Liver (tissue), 9 donors: Measurements from ENCODE around the gene MALT1. TPM values are rescaled to one million over a fixed set of nuclear protein-coding genes. Genes with fewer than 3 reads are reported as not detected.

Experiments used
- DNase-seq: peaks from one replicate; pipeline ENCODE4 v3.0.0-alpha.2; 2017; ENCODE audit warnings: low spot score
- H3K27ac ChIP-seq, 2 donors: one replicate each; pipeline ENCODE4 v1.7.0; 2013; ENCODE audit warnings: inconsistent platforms in 2 of 2, low read length in 2 of 2, control low read depth in 1 of 2, low read depth in 1 of 2, mild to moderate bottlenecking in 1 of 2
- H3K27me3 ChIP-seq, 4 donors: one replicate each; pipeline versions ENCODE4 v1.6.1 to v1.7.0; 2013; ENCODE audit warnings: low read length in 3 of 4, inconsistent platforms in 1 of 4, mild to moderate bottlenecking in 1 of 4, moderate library complexity in 1 of 4; ENCODE audit not compliant: control insufficient read depth in 4 of 4, insufficient read depth in 4 of 4
- H3K36me3 ChIP-seq, 4 donors: one replicate each; pipeline versions ENCODE4 v1.6.1 to v1.7.0; 2013; ENCODE audit warnings: low read length in 3 of 4, mild to moderate bottlenecking in 3 of 4, low read depth in 1 of 4, moderate library complexity in 1 of 4; ENCODE audit not compliant: control insufficient read depth in 4 of 4, insufficient read depth in 3 of 4
- H3K4me1 ChIP-seq, 4 donors: one replicate each; pipeline versions ENCODE4 v1.6.1 to v1.7.0; 2013; ENCODE audit warnings: low read length in 3 of 4, mild to moderate bottlenecking in 3 of 4, moderate library complexity in 1 of 4; ENCODE audit not compliant: control insufficient read depth in 4 of 4, insufficient read depth in 4 of 4
- H3K4me3 ChIP-seq, 3 donors: one replicate each; pipeline versions ENCODE4 v1.6.1 to v1.7.0; 2013; ENCODE audit warnings: low read length in 3 of 3, control low read depth in 1 of 3, low read depth in 1 of 3, mild to moderate bottlenecking in 1 of 3
- H3K9ac ChIP-seq, 2 donors: one replicate each; pipeline ENCODE4 v1.7.0; 2013; ENCODE audit warnings: low read length in 2 of 2, mild to moderate bottlenecking in 2 of 2, moderate library complexity in 2 of 2, control low read depth in 1 of 2, low read depth in 1 of 2
- H3K9me3 ChIP-seq, 4 donors: one replicate each; pipeline versions ENCODE4 v1.6.1 to v1.7.0; 2013; ENCODE audit warnings: low read length in 3 of 4; ENCODE audit not compliant: control insufficient read depth in 4 of 4
- FOXA2 ChIP-seq: IDR thresholded peaks from 2 replicates; pipeline ENCODE4 v1.6.1; 2016; ENCODE audit warnings: antibody characterized with exemption
- GABPA ChIP-seq, 2 donors: IDR thresholded peaks in 1 of 2; conservative IDR thresholded peaks in 1 of 2; 2 replicates each; pipeline ENCODE4 v1.6.1; 2016; ENCODE audit warnings: antibody characterized with exemption in 2 of 2, mild to moderate bottlenecking in 1 of 2, moderate library complexity in 1 of 2
- NR2F2 ChIP-seq: IDR thresholded peaks from 2 replicates; pipeline ENCODE4 v1.6.1; 2016; ENCODE audit warnings: antibody characterized with exemption
- RXRA ChIP-seq, 2 donors: IDR thresholded peaks; 2 replicates each; pipeline ENCODE4 v1.6.1; 2017 to 2018; ENCODE audit warnings: antibody characterized with exemption in 2 of 2, mild to moderate bottlenecking in 1 of 2
- TAF1 ChIP-seq: conservative IDR thresholded peaks from 2 replicates; pipeline ENCODE4 v1.6.1; 2016; ENCODE audit warnings: antibody characterized with exemption, mild to moderate bottlenecking
- YY1 ChIP-seq: IDR thresholded peaks from 2 replicates; pipeline ENCODE4 v1.6.1; 2016; ENCODE audit warnings: antibody characterized with exemption, mild to moderate bottlenecking
- WGBS: extraction: QIAGEN DNeasy Blood & Tissue Kit; methylation state at CpG from one replicate; pipeline ENCODE4 v1.1.7; 2013; 5-methylcytosine and 5-hydroxymethylcytosine counted together
- polyA plus RNA-seq, 2 donors: library from polyadenylated mRNA; stranded (reverse) in 1 of 2; unstranded in 1 of 2; fragments of 200-250 nt in 1 of 2; fragments of >200 nt in 1 of 2; fragmentation: Nextera tagmentation in 1 of 2; extraction: Ambion mirVana in 1 of 2; gene quantifications; one replicate each; pipeline versions ENCODE4 v1.2.1 to v1.2.3, GENCODE V29; 2013 to 2015
- total RNA-seq, 2 donors: library from RNA; depleted of rRNA; stranded (reverse); fragments of >200 nt; gene quantifications; one replicate each; pipeline ENCODE4 v1.2.3, GENCODE V29; 2014
- TF ChIP-seq, protein P1 (sequence below): IDR thresholded peaks from 2 replicates; pipeline ENCODE4 v1.6.1; 2016; ENCODE audit warnings: antibody characterized with exemption, mild to moderate bottlenecking
- TF ChIP-seq, protein P2 (sequence below): IDR thresholded peaks from 2 replicates; pipeline ENCODE4 v1.6.1; 2016; ENCODE audit warnings: antibody characterized with exemption
- TF ChIP-seq, protein P3 (sequence below): fragments of 150-350 bp; IDR thresholded peaks from 2 replicates; pipeline ENCODE4 v1.5.1; 2017; ENCODE audit warnings: improper control_type of control experiment, low read depth, low read length; ENCODE audit not compliant: missing input control
- TF ChIP-seq, protein P4 (sequence below): IDR thresholded peaks from 2 replicates; pipeline ENCODE4 v1.6.1; 2016; ENCODE audit warnings: antibody characterized with exemption
- donor health status: healthy.
- donor health status: healthy.
- donor health status: healthy.
- donor health status: healthy.
- donor health status: healthy.

Gene MALT1
- total and polyA plus RNA-seq, 4 donors, result 3.1 to 27.3 (median 6.4) TPM

DNA sequence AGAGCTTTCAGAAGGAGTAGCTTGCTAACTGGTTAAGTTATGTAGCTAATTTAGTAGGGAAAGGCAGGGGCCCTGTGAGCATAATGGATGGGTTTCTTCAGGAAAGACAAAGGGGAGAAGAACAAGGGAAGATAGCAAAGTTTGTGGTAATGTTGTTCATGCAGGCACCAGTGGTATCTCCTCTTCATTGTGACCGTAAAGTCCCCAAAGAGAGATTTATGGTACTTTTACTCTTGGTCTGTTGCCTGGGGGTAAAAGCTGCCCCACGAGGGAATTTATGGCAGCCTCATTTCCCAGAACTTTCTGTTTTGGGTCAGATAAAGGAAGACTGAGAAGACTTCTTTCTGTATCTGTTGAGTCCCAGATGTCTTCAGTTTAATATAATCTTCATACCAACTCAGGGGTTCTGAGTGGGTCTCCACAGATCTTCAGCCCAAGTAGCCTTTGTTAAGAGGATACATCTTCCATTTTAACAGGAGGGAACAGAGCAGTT lies 27.5 kb downstream of the MALT1 start (continued):
- TF ChIP-seq, protein P1, sequence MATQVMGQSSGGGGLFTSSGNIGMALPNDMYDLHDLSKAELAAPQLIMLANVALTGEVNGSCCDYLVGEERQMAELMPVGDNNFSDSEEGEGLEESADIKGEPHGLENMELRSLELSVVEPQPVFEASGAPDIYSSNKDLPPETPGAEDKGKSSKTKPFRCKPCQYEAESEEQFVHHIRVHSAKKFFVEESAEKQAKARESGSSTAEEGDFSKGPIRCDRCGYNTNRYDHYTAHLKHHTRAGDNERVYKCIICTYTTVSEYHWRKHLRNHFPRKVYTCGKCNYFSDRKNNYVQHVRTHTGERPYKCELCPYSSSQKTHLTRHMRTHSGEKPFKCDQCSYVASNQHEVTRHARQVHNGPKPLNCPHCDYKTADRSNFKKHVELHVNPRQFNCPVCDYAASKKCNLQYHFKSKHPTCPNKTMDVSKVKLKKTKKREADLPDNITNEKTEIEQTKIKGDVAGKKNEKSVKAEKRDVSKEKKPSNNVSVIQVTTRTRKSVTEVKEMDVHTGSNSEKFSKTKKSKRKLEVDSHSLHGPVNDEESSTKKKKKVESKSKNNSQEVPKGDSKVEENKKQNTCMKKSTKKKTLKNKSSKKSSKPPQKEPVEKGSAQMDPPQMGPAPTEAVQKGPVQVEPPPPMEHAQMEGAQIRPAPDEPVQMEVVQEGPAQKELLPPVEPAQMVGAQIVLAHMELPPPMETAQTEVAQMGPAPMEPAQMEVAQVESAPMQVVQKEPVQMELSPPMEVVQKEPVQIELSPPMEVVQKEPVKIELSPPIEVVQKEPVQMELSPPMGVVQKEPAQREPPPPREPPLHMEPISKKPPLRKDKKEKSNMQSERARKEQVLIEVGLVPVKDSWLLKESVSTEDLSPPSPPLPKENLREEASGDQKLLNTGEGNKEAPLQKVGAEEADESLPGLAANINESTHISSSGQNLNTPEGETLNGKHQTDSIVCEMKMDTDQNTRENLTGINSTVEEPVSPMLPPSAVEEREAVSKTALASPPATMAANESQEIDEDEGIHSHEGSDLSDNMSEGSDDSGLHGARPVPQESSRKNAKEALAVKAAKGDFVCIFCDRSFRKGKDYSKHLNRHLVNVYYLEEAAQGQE, result no peak
- TF ChIP-seq YY1, result no peak
- no peak for TF ChIP-seq GABPA (IDR thresholded peaks at IDR 0.05 in 1 of 2, conservative IDR thresholded peaks at IDR 0.05 in 1 of 2)
- TF ChIP-seq, protein P2, sequence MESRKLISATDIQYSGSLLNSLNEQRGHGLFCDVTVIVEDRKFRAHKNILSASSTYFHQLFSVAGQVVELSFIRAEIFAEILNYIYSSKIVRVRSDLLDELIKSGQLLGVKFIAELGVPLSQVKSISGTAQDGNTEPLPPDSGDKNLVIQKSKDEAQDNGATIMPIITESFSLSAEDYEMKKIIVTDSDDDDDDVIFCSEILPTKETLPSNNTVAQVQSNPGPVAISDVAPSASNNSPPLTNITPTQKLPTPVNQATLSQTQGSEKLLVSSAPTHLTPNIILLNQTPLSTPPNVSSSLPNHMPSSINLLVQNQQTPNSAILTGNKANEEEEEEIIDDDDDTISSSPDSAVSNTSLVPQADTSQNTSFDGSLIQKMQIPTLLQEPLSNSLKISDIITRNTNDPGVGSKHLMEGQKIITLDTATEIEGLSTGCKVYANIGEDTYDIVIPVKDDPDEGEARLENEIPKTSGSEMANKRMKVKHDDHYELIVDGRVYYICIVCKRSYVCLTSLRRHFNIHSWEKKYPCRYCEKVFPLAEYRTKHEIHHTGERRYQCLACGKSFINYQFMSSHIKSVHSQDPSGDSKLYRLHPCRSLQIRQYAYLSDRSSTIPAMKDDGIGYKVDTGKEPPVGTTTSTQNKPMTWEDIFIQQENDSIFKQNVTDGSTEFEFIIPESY, result no peak

DNA sequence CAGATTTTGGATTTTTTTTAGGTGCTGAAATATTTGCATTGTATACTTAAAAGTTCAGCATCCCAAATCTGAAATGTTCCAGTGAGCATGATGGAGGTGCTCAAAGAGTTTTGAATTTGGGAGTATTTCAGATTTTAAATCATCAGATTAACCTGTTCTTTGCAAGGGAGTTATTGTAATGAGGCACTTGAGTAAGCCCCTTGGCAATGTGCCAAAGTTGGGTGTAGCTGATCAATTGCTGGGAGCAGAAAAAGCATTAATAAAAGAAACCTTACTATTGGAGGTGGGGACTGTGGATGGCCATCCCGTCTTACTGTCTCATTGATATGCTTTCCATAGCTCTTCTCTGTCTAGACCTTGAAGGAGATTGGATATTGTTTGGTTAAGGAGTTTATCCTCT lies 28.3 kb downstream of the MALT1 start:
- H3K4me1 ChIP-seq, result peaks cover 0 to 2% (median under 1%) of the 10 kb centered on the region in 4 donors
- no peaks in the 10 kb centered on the region for H3K9me3 ChIP-seq
- no peak overlapping the region for H3K27ac ChIP-seq
- no peaks in the 10 kb centered on the region for H3K27me3 ChIP-seq
- H3K9ac ChIP-seq, result no peak overlapping the region
- DNase-seq, result no peak
- WGBS, result 95% methylated on average over 1 of the region's 1 CpG
- H3K4me3 ChIP-seq, result no peak overlapping the region
- H3K36me3 ChIP-seq, result peaks cover 3 to 29% (median 18%) of the 10 kb centered on the region in 4 donors
- no peak for TF ChIP-seq FOXA2
- TF ChIP-seq, protein P3, sequence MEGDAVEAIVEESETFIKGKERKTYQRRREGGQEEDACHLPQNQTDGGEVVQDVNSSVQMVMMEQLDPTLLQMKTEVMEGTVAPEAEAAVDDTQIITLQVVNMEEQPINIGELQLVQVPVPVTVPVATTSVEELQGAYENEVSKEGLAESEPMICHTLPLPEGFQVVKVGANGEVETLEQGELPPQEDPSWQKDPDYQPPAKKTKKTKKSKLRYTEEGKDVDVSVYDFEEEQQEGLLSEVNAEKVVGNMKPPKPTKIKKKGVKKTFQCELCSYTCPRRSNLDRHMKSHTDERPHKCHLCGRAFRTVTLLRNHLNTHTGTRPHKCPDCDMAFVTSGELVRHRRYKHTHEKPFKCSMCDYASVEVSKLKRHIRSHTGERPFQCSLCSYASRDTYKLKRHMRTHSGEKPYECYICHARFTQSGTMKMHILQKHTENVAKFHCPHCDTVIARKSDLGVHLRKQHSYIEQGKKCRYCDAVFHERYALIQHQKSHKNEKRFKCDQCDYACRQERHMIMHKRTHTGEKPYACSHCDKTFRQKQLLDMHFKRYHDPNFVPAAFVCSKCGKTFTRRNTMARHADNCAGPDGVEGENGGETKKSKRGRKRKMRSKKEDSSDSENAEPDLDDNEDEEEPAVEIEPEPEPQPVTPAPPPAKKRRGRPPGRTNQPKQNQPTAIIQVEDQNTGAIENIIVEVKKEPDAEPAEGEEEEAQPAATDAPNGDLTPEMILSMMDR, result no peak
- TF ChIP-seq, protein P4, sequence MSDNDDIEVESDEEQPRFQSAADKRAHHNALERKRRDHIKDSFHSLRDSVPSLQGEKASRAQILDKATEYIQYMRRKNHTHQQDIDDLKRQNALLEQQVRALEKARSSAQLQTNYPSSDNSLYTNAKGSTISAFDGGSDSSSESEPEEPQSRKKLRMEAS, result no peak

DNA sequence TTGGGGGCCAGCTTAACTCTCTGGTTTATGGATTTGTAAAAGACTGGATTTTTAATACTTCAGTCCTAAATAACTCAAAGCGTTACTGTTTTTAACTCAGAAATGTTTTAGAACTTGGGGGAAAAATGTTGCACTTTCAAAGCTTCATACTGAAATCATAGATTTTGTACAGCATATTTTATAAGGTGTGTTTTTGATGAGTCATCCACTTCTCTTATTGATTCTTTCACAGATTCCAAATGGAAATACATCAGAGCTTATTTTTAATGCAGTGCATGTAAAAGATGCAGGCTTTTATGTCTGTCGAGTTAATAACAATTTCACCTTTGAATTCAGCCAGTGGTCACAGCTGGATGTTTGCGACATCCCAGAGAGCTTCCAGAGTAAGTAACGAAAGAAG lies 28.9 kb downstream of the MALT1 start:
- Histone ChIP-seq H3K27me3 (no peaks in the 10 kb centered on the region), H3K9me3 (no peaks in the 10 kb centered on the region), H3K9ac (no peak overlapping the region), H3K4me1 (peaks cover 0 to 2% (median under 1%) of the 10 kb centered on the region in 4 donors), H3K36me3 (peaks cover 3 to 29% (median 19%) of the 10 kb centered on the region in 4 donors), H3K27ac (no peak overlapping the region), H3K4me3 (no peak overlapping the region)
- TF ChIP-seq, protein P3, result no peak
- TF ChIP-seq RXRA (IDR thresholded peaks at IDR 0.05), result no peak
- no peak for TF ChIP-seq TAF1
- no peak for TF ChIP-seq NR2F2
- DNase-seq, result no peak
- 95% methylated on average over 4 of the region's 4 CpGs for WGBS
